ENCODE results near the gene FBXO46.

DNA sequence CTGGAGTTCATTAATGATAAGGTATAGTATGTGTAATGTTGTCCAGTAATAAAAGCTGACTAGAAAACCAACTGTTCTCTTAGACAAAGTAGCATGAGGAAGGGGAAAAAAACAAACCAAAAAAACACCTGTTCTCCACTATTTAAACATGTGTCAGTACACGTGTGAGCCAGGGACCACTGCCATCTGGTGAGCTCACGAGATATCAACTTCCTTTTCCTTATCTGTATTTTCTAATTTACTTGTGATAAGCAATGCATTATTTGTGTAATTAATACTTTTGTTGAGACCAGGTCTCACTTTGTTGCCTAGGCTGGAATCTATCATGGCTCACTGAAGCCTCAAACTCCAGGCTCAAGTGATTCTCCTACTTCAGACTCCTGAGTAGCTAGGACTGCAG is 42.7 kb upstream of the FBXO46 start:
- TF ChIP-seq CTCF (IDR thresholded peaks at IDR 0.05): no peak
- TF ChIP-seq POLR2AphosphoS5 (IDR thresholded peaks at IDR 0.05; ENCODE audit: insufficient read depth in 1 of 2, low read depth in 1 of 2): no peak
- no peak for TF ChIP-seq POLR2A (IDR thresholded peaks at IDR 0.05)
